H1 (cell line): ENCODE measurements around the gene COLEC12. TPM values are rescaled to one million over a fixed set of nuclear protein-coding genes. Genes with fewer than 3 reads are reported as not detected.

Source experiments
- ASH2L ChIP-seq: fragments of 200-600, 300-600 bp; sonication (generic); IDR thresholded peaks from one replicate; pipeline ENCODE4 v1.7.1; 2017; ENCODE audit warnings: low read length
- CBX8 ChIP-seq: fragments of 300-800, 300-1000 bp; sonication (generic); IDR thresholded peaks from 2 replicates; pipeline ENCODE4 v1.7.1; 2016; ENCODE audit warnings: low read depth, low read length, borderline replicate concordance
- NRF1 ChIP-seq: IDR thresholded peaks from 2 replicates; pipeline ENCODE4 v1.6.1; 2011; ENCODE audit warnings: mild to moderate bottlenecking, low read depth, low read length, improper control_type of control experiment
- SIRT6 ChIP-seq: IDR thresholded peaks from one replicate; pipeline ENCODE4 v1.7.1; 2012; ENCODE audit warnings: low read length, inconsistent platforms
- SIX5 ChIP-seq: IDR thresholded peaks from 2 replicates; pipeline ENCODE4 v1.6.1; 2011; ENCODE audit warnings: mild to moderate bottlenecking, low read depth, low read length
- SP2 ChIP-seq: IDR thresholded peaks from 2 replicates; pipeline ENCODE4 v1.6.1; 2012; ENCODE audit warnings: mild to moderate bottlenecking, low read length, inconsistent platforms
- SP4 ChIP-seq: IDR thresholded peaks from 2 replicates; pipeline ENCODE4 v1.6.1; 2012; ENCODE audit warnings: low read length, inconsistent platforms
- SUZ12 ChIP-seq: fragments of 200-600 bp; sonication (generic); IDR thresholded peaks from 2 replicates; pipeline ENCODE4 v1.6.1; 2012; ENCODE audit warnings: mild to moderate bottlenecking, inconsistent platforms, low read length, moderate library complexity, mixed read lengths
- polyA plus RNA-seq, 7 experiments: library from polyadenylated mRNA; depleted of rRNA in 3 of 7; stranded (reverse) in 5 of 7; unstranded in 2 of 7; fragments of >200 nt in 5 of 7; fragments of 200-250 nt in 2 of 7; gene quantifications; 1 replicate in 5 of 7; 2 replicates in 1 of 7; 4 replicates in 1 of 7; pipeline versions ENCODE4 v1.2.1 to v1.2.3, GENCODE V29; 2011 to 2013; ENCODE audit warnings: missing spikeins in 2 of 7, mixed read lengths in 2 of 7
- total RNA-seq: library from RNA; stranded (reverse); fragmentation: NEBNext Ultra II Directional; extraction: Animal tissue kit (Norgen Biotek cat#: 25700); gene quantifications from 2 replicates; pipeline ENCODE4 v1.2.1, GENCODE V29; 2021
- TF ChIP-seq, protein P1 (sequence below): fragments of 300-600 bp; sonication (generic); IDR thresholded peaks from 2 replicates; pipeline ENCODE4 v1.7.1; 2012; ENCODE audit warnings: low read length, moderate library complexity, mild to moderate bottlenecking, inconsistent platforms; ENCODE audit not compliant: insufficient replicate concordance
- TF ChIP-seq, protein P2 (sequence below): IDR thresholded peaks from 2 replicates; pipeline ENCODE4 v1.6.1; 2011; ENCODE audit warnings: low read depth, mild to moderate bottlenecking, low read length; ENCODE audit not compliant: insufficient read depth

COLEC12 gene
- total and polyA plus RNA-seq, 2 of the 8 experiments (the other 6 are each of a cell fraction or from before 2014, with no cell fraction given), result 0.44 to 2.3 TPM

DNA sequence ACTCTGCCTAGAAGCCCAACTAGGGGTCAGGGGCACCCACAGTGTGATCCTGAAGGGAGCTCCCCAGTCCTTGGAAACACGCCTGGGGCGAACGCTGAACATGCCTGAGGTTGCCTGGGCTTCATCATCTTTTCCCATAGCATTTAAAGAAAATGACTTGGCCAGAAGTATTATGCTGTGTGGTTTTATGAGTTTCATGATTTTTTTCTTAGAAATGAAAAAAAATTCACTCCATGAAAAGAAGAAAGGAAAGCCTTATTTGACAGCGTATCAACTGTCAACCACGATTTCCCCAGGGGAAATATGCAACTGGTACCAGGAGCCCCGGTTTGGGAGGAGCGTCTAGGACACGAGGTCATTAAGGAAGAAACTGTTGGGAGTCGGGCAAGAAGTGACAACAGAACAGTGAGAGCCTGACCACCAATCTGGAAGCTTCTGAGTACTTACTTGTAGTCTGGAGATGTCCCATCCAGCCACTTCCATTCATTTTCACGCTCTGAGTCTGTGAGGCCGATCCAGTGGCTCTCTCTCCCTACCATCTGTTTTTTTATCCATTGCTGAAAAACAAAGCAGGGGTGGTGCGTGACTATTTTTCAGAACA is 169.2 kb downstream of the COLEC12 start (continued):
- TF ChIP-seq, protein P1, sequence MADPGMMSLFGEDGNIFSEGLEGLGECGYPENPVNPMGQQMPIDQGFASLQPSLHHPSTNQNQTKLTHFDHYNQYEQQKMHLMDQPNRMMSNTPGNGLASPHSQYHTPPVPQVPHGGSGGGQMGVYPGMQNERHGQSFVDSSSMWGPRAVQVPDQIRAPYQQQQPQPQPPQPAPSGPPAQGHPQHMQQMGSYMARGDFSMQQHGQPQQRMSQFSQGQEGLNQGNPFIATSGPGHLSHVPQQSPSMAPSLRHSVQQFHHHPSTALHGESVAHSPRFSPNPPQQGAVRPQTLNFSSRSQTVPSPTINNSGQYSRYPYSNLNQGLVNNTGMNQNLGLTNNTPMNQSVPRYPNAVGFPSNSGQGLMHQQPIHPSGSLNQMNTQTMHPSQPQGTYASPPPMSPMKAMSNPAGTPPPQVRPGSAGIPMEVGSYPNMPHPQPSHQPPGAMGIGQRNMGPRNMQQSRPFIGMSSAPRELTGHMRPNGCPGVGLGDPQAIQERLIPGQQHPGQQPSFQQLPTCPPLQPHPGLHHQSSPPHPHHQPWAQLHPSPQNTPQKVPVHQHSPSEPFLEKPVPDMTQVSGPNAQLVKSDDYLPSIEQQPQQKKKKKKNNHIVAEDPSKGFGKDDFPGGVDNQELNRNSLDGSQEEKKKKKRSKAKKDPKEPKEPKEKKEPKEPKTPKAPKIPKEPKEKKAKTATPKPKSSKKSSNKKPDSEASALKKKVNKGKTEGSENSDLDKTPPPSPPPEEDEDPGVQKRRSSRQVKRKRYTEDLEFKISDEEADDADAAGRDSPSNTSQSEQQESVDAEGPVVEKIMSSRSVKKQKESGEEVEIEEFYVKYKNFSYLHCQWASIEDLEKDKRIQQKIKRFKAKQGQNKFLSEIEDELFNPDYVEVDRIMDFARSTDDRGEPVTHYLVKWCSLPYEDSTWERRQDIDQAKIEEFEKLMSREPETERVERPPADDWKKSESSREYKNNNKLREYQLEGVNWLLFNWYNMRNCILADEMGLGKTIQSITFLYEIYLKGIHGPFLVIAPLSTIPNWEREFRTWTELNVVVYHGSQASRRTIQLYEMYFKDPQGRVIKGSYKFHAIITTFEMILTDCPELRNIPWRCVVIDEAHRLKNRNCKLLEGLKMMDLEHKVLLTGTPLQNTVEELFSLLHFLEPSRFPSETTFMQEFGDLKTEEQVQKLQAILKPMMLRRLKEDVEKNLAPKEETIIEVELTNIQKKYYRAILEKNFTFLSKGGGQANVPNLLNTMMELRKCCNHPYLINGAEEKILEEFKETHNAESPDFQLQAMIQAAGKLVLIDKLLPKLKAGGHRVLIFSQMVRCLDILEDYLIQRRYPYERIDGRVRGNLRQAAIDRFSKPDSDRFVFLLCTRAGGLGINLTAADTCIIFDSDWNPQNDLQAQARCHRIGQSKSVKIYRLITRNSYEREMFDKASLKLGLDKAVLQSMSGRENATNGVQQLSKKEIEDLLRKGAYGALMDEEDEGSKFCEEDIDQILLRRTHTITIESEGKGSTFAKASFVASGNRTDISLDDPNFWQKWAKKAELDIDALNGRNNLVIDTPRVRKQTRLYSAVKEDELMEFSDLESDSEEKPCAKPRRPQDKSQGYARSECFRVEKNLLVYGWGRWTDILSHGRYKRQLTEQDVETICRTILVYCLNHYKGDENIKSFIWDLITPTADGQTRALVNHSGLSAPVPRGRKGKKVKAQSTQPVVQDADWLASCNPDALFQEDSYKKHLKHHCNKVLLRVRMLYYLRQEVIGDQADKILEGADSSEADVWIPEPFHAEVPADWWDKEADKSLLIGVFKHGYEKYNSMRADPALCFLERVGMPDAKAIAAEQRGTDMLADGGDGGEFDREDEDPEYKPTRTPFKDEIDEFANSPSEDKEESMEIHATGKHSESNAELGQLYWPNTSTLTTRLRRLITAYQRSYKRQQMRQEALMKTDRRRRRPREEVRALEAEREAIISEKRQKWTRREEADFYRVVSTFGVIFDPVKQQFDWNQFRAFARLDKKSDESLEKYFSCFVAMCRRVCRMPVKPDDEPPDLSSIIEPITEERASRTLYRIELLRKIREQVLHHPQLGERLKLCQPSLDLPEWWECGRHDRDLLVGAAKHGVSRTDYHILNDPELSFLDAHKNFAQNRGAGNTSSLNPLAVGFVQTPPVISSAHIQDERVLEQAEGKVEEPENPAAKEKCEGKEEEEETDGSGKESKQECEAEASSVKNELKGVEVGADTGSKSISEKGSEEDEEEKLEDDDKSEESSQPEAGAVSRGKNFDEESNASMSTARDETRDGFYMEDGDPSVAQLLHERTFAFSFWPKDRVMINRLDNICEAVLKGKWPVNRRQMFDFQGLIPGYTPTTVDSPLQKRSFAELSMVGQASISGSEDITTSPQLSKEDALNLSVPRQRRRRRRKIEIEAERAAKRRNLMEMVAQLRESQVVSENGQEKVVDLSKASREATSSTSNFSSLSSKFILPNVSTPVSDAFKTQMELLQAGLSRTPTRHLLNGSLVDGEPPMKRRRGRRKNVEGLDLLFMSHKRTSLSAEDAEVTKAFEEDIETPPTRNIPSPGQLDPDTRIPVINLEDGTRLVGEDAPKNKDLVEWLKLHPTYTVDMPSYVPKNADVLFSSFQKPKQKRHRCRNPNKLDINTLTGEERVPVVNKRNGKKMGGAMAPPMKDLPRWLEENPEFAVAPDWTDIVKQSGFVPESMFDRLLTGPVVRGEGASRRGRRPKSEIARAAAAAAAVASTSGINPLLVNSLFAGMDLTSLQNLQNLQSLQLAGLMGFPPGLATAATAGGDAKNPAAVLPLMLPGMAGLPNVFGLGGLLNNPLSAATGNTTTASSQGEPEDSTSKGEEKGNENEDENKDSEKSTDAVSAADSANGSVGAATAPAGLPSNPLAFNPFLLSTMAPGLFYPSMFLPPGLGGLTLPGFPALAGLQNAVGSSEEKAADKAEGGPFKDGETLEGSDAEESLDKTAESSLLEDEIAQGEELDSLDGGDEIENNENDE, result no peak
- no peak for TF ChIP-seq ASH2L
- TF ChIP-seq SUZ12, result no peak
- TF ChIP-seq SP2, result no peak
- TF ChIP-seq SIRT6, result no peak
- no peak for TF ChIP-seq CBX8
- TF ChIP-seq NRF1, result no peak
- TF ChIP-seq, protein P2, sequence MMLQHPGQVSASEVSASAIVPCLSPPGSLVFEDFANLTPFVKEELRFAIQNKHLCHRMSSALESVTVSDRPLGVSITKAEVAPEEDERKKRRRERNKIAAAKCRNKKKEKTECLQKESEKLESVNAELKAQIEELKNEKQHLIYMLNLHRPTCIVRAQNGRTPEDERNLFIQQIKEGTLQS, result no peak
- no peak for TF ChIP-seq SP4
- TF ChIP-seq SIX5, result no peak
